ENCODE data around the gene CSTB.
"Not testable (repeated sequence)": the region's sequence is repeated elsewhere in the genome, so short reads cannot be mapped to it uniquely, and the experiment has no call there.

CSTB gene

GRCh38 chr21:43775795-43776430 is at the start of gene CSTB:
Gene CSTB (minus strand): TSS chr21:43776308. CDS start chr21:43776269, 39 bp downstream.
- DNase-seq (ENCODE audit: low read depth in 2 of 2), result peak; percentile 77 to 82

- DNase-seq (ENCODE audit: low read depth in 2 of 2), result no peak
These were observed 49.3 kb upstream of the CSTB start for GRCh38 chr21:43825242-43825935.

GRCh38 chr21:43824333-43825241 is 48.5 kb upstream of the CSTB start:
- DNase-seq (ENCODE audit: low read depth in 2 of 2), result no peak

- DNase-seq (ENCODE audit: low read depth in 2 of 2), result not testable (repeated sequence)
These were observed 46.6 kb upstream of the CSTB start for GRCh38 chr21:43822741-43823140.

GRCh38 chr21:43822166-43822565 is 46.1 kb upstream of the CSTB start:
- DNase-seq (ENCODE audit: low read depth in 2 of 2), result not testable (repeated sequence)

- DNase-seq (ENCODE audit: low read depth in 2 of 2), result no peak
These were observed 44.4 kb upstream of the CSTB start for GRCh38 chr21:43820466-43820865.

GRCh38 chr21:43819511-43820405 is 43.6 kb upstream of the CSTB start:
- DNase-seq (ENCODE audit: low read depth in 2 of 2), result no peak

- DNase-seq (ENCODE audit: low read depth in 2 of 2), result no peak
These were observed 42.6 kb upstream of the CSTB start for GRCh38 chr21:43818685-43819084.

- DNase-seq (ENCODE audit: low read depth in 2 of 2), result no peak
These were observed 41.3 kb upstream of the CSTB start for GRCh38 chr21:43817157-43818086.

GRCh38 chr21:43816611-43817071 is 40.5 kb upstream of the CSTB start:
- no peak for DNase-seq (ENCODE audit: low read depth in 2 of 2)

- DNase-seq (ENCODE audit: low read depth in 2 of 2), result no peak
These were observed 39.9 kb upstream of the CSTB start for GRCh38 chr21:43815991-43816390.

GRCh38 chr21:43815107-43815613 is 39.1 kb upstream of the CSTB start:
- DNase-seq (ENCODE audit: low read depth in 2 of 2), result no peak

- DNase-seq (ENCODE audit: low read depth in 2 of 2), result no peak
These were observed 38.4 kb upstream of the CSTB start for GRCh38 chr21:43814215-43815106.

- DNase-seq (ENCODE audit: low read depth in 2 of 2), result no peak
These were observed 37.5 kb upstream of the CSTB start for GRCh38 chr21:43813656-43813980.

GRCh38 chr21:43812957-43813655 is 37.0 kb upstream of the CSTB start:
- no peak for DNase-seq (ENCODE audit: low read depth in 2 of 2)

GRCh38 chr21:43812139-43812821 is 36.2 kb upstream of the CSTB start:
- DNase-seq (ENCODE audit: low read depth in 2 of 2), result no peak

GRCh38 chr21:43811262-43812105 is 35.4 kb upstream of the CSTB start:
- DNase-seq (ENCODE audit: low read depth in 2 of 2), result no peak
